Measurements from ENCODE around the gene PLEKHA6. TPM values are rescaled to one million over a fixed set of nuclear protein-coding genes. Genes with fewer than 3 reads are reported as not detected.

Gene PLEKHA6
- total RNA-seq, 2 experiments from 2014 or later: 0.53 to 0.82 TPM

GRCh38 chr1:204359131-204359473 is 627 bp downstream of the PLEKHA6 start:
- ChIA-PET POLR2A (no interaction called here), CTCF (no interaction called here)
- no peak for ATAC-seq (ENCODE audit: poor library complexity)

GRCh38 chr1:204358605-204359004 is 1.1 kb downstream of the PLEKHA6 start:
- no peak overlapping the region for H3K4me3 ChIP-seq (ENCODE audit: low read length)
- POLR2A ChIA-PET: no interaction called here
- no peak for TF ChIP-seq CTCF (IDR thresholded peaks at IDR 0.05)
- H3K27ac ChIP-seq (ENCODE audit: low read depth in 1 of 2, low read length in 2 of 2): no peak overlapping the region
- peaks cover 0 to 5% of the 10 kb centered on the region in 2 experiments for H3K27me3 ChIP-seq (ENCODE audit: control insufficient read depth in 1 of 2, insufficient read depth in 2 of 2, low read length in 2 of 2)
- Mint-ChIP-seq H3K4me3 (no peak overlapping the region), H3K27ac (no peak overlapping the region), H3K9me3 (no peaks in the 10 kb centered on the region), H3K4me1 (ENCODE audit: low read depth) (peaks cover under 1% of the 10 kb centered on the region), H3K27me3 (peaks cover 9% of the 10 kb centered on the region), H3K36me3 (ENCODE audit: low read depth) (no peaks in the 10 kb centered on the region)
- intact Hi-C loops (cut with DNase I, micrococcal nuclease): no loop called here
- no peak for ATAC-seq (ENCODE audit: poor library complexity)
- no peak for DNase-seq
- peaks cover 13% of the 10 kb centered on the region for H3K4me1 ChIP-seq (ENCODE audit: insufficient read depth, low read length)
- no peaks in the 10 kb centered on the region for H3K36me3 ChIP-seq (ENCODE audit: insufficient read depth, low read length)
- CTCF ChIA-PET: no interaction called here
- H3K9me3 ChIP-seq (ENCODE audit: control insufficient read depth in 1 of 2, insufficient read depth in 1 of 2, low read length in 2 of 2): peaks cover 0 to 5% of the 10 kb centered on the region in 2 experiments

More at GRCh38 chr1:204359131-204359473, 627 bp downstream of the PLEKHA6 start:
- H3K9me3 ChIP-seq (ENCODE audit: control insufficient read depth in 1 of 2, insufficient read depth in 1 of 2, low read length in 2 of 2): peaks cover 0 to 5% of the 10 kb centered on the region in 2 experiments
- H3K27me3 ChIP-seq (ENCODE audit: control insufficient read depth in 1 of 2, insufficient read depth in 2 of 2, low read length in 2 of 2): peaks cover 0 to 5% of the 10 kb centered on the region in 2 experiments
- H3K36me3 Mint-ChIP-seq (ENCODE audit: low read depth): no peaks in the 10 kb centered on the region
- H3K27ac ChIP-seq (ENCODE audit: low read depth in 1 of 2, low read length in 2 of 2): no peak overlapping the region
- no peak overlapping the region for H3K27ac Mint-ChIP-seq
- no peak overlapping the region for H3K4me3 Mint-ChIP-seq
- H3K4me1 ChIP-seq (ENCODE audit: insufficient read depth, low read length): peaks cover 18% of the 10 kb centered on the region
- H3K9me3 Mint-ChIP-seq: no peaks in the 10 kb centered on the region
- TF ChIP-seq CTCF (IDR thresholded peaks at IDR 0.05): no peak
- H3K4me1 Mint-ChIP-seq (ENCODE audit: low read depth): peaks cover 5% of the 10 kb centered on the region
- intact Hi-C loops (cut with DNase I, micrococcal nuclease): no loop called here
- H3K4me3 ChIP-seq (ENCODE audit: low read length): no peak overlapping the region
- no peak for DNase-seq
- peaks cover 9% of the 10 kb centered on the region for H3K27me3 Mint-ChIP-seq
- no peaks in the 10 kb centered on the region for H3K36me3 ChIP-seq (ENCODE audit: insufficient read depth, low read length)

GRCh38 chr1:204357551-204358490 is 1.9 kb downstream of the PLEKHA6 start:
- ATAC-seq (ENCODE audit: poor library complexity): no peak

More at GRCh38 chr1:204357551-204358490, 1.9 kb downstream of the PLEKHA6 start:
- TF ChIP-seq CTCF (IDR thresholded peaks at IDR 0.05): no peak
- Mint-ChIP-seq H3K36me3 (ENCODE audit: low read depth) (no peaks in the 10 kb centered on the region), H3K27ac (no peak overlapping the region), H3K27me3 (peaks cover 9% of the 10 kb centered on the region), H3K9me3 (no peaks in the 10 kb centered on the region), H3K4me3 (no peak overlapping the region), H3K4me1 (ENCODE audit: low read depth) (no peaks in the 10 kb centered on the region)
- intact Hi-C loops (cut with DNase I, micrococcal nuclease): no loop called here
- Histone ChIP-seq H3K27ac (ENCODE audit: low read depth in 1 of 2, low read length in 2 of 2) (no peak overlapping the region), H3K4me1 (ENCODE audit: insufficient read depth, low read length) (peaks cover 6% of the 10 kb centered on the region), H3K9me3 (ENCODE audit: control insufficient read depth in 1 of 2, insufficient read depth in 1 of 2, low read length in 2 of 2) (peaks cover 0 to 5% of the 10 kb centered on the region in 2 experiments), H3K36me3 (ENCODE audit: insufficient read depth, low read length) (no peaks in the 10 kb centered on the region), H3K27me3 (ENCODE audit: control insufficient read depth in 1 of 2, insufficient read depth in 2 of 2, low read length in 2 of 2) (peaks cover 0 to 5% of the 10 kb centered on the region in 2 experiments), H3K4me3 (ENCODE audit: low read length) (no peak overlapping the region)
- CTCF ChIA-PET: no interaction called here
- POLR2A ChIA-PET: no interaction called here
- no peak for DNase-seq

Data from CD4-positive, alpha-beta T cell (primary cell).